GM21526 (cell line): ENCODE results near the gene FAM170B.

Experiments used
- ATAC-seq: cut with Tn5 transposase; IDR thresholded peaks from one replicate; pipeline ENCODE4 v1.9.1; 2021; ENCODE audit warnings: moderate library complexity; ENCODE audit not compliant: unreplicated experiment, low FRiP score

The FAM170B gene

GRCh38 chr10:49082766-49083165, 51.1 kb downstream of the FAM170B start:
- no peak for ATAC-seq

- no peak for ATAC-seq
These were observed 52.1 kb downstream of the FAM170B start for GRCh38 chr10:49081547-49082275.
